Kidney tubule cell (primary cell): ENCODE data around the gene ACTRT2.

ENCODE experiments used
- DNase-seq: peaks from one replicate; pipeline ENCODE4 v3.0.0-alpha.2; 2018; ENCODE audit warnings: low spot score

Gene ACTRT2

GRCh38 chr1:3018576-3018975, 2.7 kb upstream of the ACTRT2 start:
- no peak for DNase-seq

GRCh38 chr1:3019007-3019515, 2.2 kb upstream of the ACTRT2 start:
- no peak for DNase-seq

GRCh38 chr1:3019516-3020051, 1.7 kb upstream of the ACTRT2 start:
- no peak for DNase-seq

- DNase-seq = no peak
These were observed 881 bp upstream of the ACTRT2 start for GRCh38 chr1:3020263-3020909.

GRCh38 chr1:3021801-3022401, 634 bp downstream of the ACTRT2 start:
- no peak for DNase-seq

GRCh38 chr1:3022511-3022973, 1.3 kb downstream of the ACTRT2 start:
- no peak for DNase-seq

GRCh38 chr1:3022976-3023375, 1.7 kb downstream of the ACTRT2 start:
- no peak for DNase-seq

GRCh38 chr1:3024019-3024418, 2.8 kb downstream of the ACTRT2 start:
- no peak for DNase-seq

- DNase-seq = no peak
These were observed 3.3 kb downstream of the ACTRT2 start for GRCh38 chr1:3024588-3024987.

- no peak for DNase-seq
These were observed 4.9 kb downstream of the ACTRT2 start for GRCh38 chr1:3026124-3026523.

- DNase-seq = no peak
These were observed 5.5 kb downstream of the ACTRT2 start for GRCh38 chr1:3026581-3027391.

- no peak for DNase-seq
These were observed 6.5 kb downstream of the ACTRT2 start for GRCh38 chr1:3027611-3028371.

GRCh38 chr1:3028531-3029282, 7.4 kb downstream of the ACTRT2 start:
- no peak for DNase-seq

GRCh38 chr1:3029481-3029961, 8.3 kb downstream of the ACTRT2 start:
- no peak for DNase-seq

- DNase-seq = no peak
These were observed 8.9 kb downstream of the ACTRT2 start for GRCh38 chr1:3029991-3030662.

GRCh38 chr1:3030663-3031381, 9.6 kb downstream of the ACTRT2 start:
- DNase-seq = no peak

- DNase-seq = no peak
These were observed 10.3 kb downstream of the ACTRT2 start for GRCh38 chr1:3031401-3032221.

- DNase-seq = no peak
These were observed 11.2 kb downstream of the ACTRT2 start for GRCh38 chr1:3032371-3033039.
